Measurements from ENCODE around the gene MAPK8IP3.
A peak's percentile ranks its signal among the peaks of the same experiment; 100 is the strongest.
"Not testable (repeated sequence)": the region's sequence is repeated elsewhere in the genome, so short reads cannot be mapped to it uniquely, and the experiment has no call there.

Gene MAPK8IP3

DNA sequence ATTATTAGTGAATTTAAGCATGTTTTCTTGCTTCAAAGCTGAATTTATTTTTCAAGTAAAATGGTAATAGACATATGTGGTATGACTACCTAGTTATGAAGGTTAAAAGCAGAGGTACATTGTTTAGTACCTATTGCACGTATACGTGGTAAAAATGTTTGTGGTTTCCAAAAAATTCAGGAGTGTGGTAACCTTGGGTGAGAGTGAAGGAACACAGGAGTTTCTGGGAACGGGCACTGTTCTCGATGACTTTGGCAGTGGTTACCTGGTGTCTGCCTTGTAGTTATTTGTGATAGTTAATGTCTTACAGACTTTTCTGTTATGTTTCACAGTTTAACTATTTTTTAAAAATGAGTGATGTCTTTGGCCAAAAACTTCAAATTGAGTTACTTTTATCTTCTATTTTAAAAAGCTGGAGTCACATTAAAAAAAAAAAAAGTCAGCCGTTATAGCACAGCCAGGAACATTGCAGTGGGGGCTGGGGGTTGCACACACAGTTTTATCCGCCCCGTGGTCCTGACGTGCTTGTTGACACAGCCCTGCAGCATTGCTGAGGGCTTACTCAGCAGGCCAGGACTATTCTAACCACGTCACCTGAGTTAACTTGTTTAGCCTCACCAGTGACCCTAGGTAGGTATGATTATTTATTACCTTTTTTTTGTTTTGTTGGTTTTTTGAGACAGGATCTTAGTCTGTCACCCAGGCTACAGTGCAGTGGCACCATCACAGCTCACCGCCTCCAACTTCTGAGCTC is 17.0 kb upstream of the MAPK8IP3 start:
- no peak for TF ChIP-seq JUND (IDR thresholded peaks at IDR 0.05; ENCODE audit: low read depth)
- in situ Hi-C loops (cut with HindIII; ENCODE audit: low pct_unique_long_range_greater_than_20kb, low sequenced_read_pairs) = no loop called here
- DNase-seq (ENCODE audit: low read depth in 1 of 2, low spot score in 1 of 2) = peak; percentile 62 to 85

- in situ Hi-C loops (cut with HindIII; ENCODE audit: low pct_unique_long_range_greater_than_20kb, low sequenced_read_pairs) = no loop called here
- TF ChIP-seq JUND (IDR thresholded peaks at IDR 0.05; ENCODE audit: low read depth) = no peak
- DNase-seq (ENCODE audit: low read depth in 1 of 2, low spot score in 1 of 2) = no peak
These were observed 16.1 kb upstream of the MAPK8IP3 start for GRCh38 chr16:1689853-1690252.

GRCh38 chr16:1690810-1691209 is 15.2 kb upstream of the MAPK8IP3 start:
- no peak for DNase-seq (ENCODE audit: low read depth in 1 of 2, low spot score in 1 of 2)
- no peak for TF ChIP-seq JUND (IDR thresholded peaks at IDR 0.05; ENCODE audit: low read depth)
- in situ Hi-C loops (cut with HindIII; ENCODE audit: low pct_unique_long_range_greater_than_20kb, low sequenced_read_pairs) = no loop called here

GRCh38 chr16:1691276-1691675 is 14.7 kb upstream of the MAPK8IP3 start:
- in situ Hi-C loops (cut with HindIII; ENCODE audit: low pct_unique_long_range_greater_than_20kb, low sequenced_read_pairs) = no loop called here
- DNase-seq (ENCODE audit: low read depth in 1 of 2, low spot score in 1 of 2) = no peak
- TF ChIP-seq JUND (IDR thresholded peaks at IDR 0.05; ENCODE audit: low read depth) = no peak

DNA sequence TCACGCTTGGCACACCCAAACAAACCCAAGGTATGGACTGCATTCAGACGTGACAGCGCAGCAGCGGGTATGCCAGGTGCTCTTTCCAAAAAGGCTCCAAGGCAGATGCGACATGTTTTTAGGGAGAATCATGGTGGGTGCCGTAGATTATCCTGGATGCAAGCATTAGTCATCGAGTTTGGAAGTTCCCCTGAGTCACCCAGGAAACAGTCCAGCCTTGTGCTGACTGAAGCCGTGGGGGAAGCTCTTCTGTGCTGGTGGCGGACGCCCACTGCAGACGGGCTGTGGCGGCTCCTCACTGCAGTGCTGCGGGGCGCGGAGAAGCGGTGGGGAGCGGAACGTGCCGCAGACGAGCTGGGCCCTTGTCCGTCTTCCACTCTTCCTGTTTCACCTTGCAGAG is 14.0 kb upstream of the MAPK8IP3 start:
- no peak for TF ChIP-seq JUND (IDR thresholded peaks at IDR 0.05; ENCODE audit: low read depth)
- no peak for DNase-seq (ENCODE audit: low read depth in 1 of 2, low spot score in 1 of 2)
- in situ Hi-C loops (cut with HindIII; ENCODE audit: low pct_unique_long_range_greater_than_20kb, low sequenced_read_pairs) = no loop called here

DNA sequence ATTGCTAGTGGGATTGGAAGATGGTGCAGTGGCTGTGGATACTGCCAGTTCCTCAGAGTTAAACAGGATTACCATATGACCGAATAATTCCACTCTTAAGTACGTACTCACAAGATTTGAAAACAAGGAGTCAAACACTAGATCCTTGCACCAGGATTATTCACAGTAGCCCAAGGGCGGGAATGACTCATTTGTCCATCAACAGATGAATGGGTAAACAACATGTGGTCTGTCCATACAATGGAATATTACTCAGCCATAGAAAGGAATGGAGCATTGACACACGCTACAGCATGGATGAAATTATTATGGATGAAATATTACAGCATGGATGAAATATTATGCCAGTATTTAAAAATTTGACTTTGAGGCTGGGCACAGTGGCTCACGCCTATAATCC is 9.1 kb upstream of the MAPK8IP3 start:
- peak in 1 of 2 experiments; percentile 75 for DNase-seq (ENCODE audit: low read depth in 1 of 2, low spot score in 1 of 2)
- TF ChIP-seq JUND (IDR thresholded peaks at IDR 0.05; ENCODE audit: low read depth) = no peak
- in situ Hi-C loops (cut with HindIII; ENCODE audit: low pct_unique_long_range_greater_than_20kb, low sequenced_read_pairs) = no loop called here

DNA sequence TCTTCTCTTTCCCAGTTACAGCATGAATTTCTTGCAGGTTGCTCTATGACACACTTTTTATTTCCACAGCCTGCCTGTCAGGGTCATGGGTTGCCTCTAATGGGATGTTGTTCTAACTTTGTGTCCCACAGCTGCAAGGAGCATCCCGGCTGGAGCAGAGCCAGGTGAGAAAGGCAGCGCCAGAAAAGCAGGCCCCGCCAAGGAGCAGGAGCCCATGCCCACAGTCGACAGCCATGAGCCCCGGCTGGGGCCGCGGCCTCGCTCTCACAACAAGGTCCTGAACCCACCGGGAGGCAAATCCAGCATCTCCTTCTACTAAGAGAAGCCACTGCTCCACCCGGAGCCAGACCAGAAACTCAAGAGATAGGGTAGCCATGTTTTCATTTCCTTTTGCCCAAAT is 7.3 kb upstream of the MAPK8IP3 start:
- in situ Hi-C loops (cut with HindIII; ENCODE audit: low pct_unique_long_range_greater_than_20kb, low sequenced_read_pairs) = no loop called here
- DNase-seq (ENCODE audit: low read depth in 1 of 2, low spot score in 1 of 2) = no peak
- no peak for TF ChIP-seq JUND (IDR thresholded peaks at IDR 0.05; ENCODE audit: low read depth)

DNA sequence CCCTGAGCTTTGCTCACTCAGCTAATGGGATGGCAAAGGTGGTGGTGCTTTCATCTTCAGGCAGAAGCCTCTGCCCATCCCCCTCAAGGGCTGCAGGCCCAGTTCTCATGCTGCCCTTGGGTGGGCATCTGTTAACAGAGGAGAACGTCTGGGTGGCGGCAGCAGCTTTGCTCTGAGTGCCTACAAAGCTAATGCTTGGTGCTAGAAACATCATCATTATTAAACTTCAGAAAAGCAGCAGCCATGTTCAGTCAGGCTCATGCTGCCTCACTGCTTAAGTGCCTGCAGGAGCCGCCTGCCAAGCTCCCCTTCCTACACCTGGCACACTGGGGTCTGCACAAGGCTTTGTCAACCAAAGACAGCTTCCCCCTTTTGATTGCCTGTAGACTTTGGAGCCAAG is 5.7 kb upstream of the MAPK8IP3 start:
- no peak for TF ChIP-seq JUND (IDR thresholded peaks at IDR 0.05; ENCODE audit: low read depth)
- no peak for DNase-seq (ENCODE audit: low read depth in 1 of 2, low spot score in 1 of 2)
- in situ Hi-C loops (cut with HindIII; ENCODE audit: low pct_unique_long_range_greater_than_20kb, low sequenced_read_pairs) = no loop called here

GRCh38 chr16:1701216-1701878 is 4.6 kb upstream of the MAPK8IP3 start:
- TF ChIP-seq JUND (IDR thresholded peaks at IDR 0.05; ENCODE audit: low read depth) = no peak
- no peak for DNase-seq (ENCODE audit: low read depth in 1 of 2, low spot score in 1 of 2)
- in situ Hi-C loops (cut with HindIII; ENCODE audit: low pct_unique_long_range_greater_than_20kb, low sequenced_read_pairs) = no loop called here

- DNase-seq (ENCODE audit: low read depth in 1 of 2, low spot score in 1 of 2); in situ Hi-C loops (cut with HindIII; ENCODE audit: low pct_unique_long_range_greater_than_20kb, low sequenced_read_pairs): not testable (repeated sequence)
These were observed 689 bp upstream of the MAPK8IP3 start for GRCh38 chr16:1705324-1705687.

DNA sequence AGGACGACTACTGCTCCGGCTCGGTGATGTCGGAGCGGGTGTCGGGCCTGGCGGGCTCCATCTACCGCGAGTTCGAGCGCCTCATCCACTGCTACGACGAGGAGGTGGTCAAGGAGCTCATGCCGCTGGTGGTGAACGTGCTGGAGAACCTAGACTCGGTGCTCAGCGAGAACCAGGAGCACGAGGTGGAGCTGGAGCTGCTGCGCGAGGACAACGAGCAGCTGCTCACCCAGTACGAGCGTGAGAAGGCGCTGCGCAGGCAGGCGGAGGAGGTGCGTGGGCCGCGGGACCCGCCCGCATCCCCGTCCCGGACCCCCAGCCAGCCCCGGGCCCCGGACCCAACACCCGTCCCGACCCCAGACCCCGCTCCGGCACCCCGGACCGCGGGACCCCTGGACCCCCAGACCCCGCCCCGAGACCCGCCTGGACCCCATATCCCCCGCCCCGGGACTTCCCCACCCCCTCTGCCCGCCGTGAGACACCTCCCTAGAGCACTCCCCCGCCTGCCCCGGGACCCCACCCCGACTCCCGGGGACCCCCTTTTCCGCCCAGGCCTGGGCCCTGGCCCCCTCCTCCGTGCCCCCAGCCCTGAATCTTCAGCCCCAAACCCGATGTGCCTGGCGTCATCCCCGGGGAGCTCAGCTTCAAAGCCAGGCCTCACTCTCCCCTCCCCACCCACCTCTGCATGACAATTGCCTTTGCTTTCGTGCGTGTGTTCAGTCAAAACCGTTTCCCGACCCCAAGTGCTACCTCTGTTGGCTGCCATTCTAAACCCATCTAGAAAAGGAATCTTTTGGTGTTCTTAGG is 594 bp downstream of the MAPK8IP3 start:
- DNase-seq (ENCODE audit: low read depth in 1 of 2, low spot score in 1 of 2) = peak; percentile 33 to 71

GRCh38 chr16:1707193-1707790 is 1.3 kb downstream of the MAPK8IP3 start:
- no peak for TF ChIP-seq JUND (IDR thresholded peaks at IDR 0.05; ENCODE audit: low read depth)
- in situ Hi-C loops (cut with HindIII; ENCODE audit: low pct_unique_long_range_greater_than_20kb, low sequenced_read_pairs) = no loop called here
- DNase-seq (ENCODE audit: low read depth in 1 of 2, low spot score in 1 of 2) = no peak

More for the DNA sequence above, 594 bp downstream of the MAPK8IP3 start:
- in situ Hi-C loops (cut with HindIII; ENCODE audit: low pct_unique_long_range_greater_than_20kb, low sequenced_read_pairs) = no loop called here
- no peak for TF ChIP-seq JUND (IDR thresholded peaks at IDR 0.05; ENCODE audit: low read depth)
